ENCODE measurements around the gene ZBTB11.
"Not testable (repeated sequence)": the region's sequence is repeated elsewhere in the genome, so short reads cannot be mapped to it uniquely, and the experiment has no call there.

ZBTB11 gene

DNA sequence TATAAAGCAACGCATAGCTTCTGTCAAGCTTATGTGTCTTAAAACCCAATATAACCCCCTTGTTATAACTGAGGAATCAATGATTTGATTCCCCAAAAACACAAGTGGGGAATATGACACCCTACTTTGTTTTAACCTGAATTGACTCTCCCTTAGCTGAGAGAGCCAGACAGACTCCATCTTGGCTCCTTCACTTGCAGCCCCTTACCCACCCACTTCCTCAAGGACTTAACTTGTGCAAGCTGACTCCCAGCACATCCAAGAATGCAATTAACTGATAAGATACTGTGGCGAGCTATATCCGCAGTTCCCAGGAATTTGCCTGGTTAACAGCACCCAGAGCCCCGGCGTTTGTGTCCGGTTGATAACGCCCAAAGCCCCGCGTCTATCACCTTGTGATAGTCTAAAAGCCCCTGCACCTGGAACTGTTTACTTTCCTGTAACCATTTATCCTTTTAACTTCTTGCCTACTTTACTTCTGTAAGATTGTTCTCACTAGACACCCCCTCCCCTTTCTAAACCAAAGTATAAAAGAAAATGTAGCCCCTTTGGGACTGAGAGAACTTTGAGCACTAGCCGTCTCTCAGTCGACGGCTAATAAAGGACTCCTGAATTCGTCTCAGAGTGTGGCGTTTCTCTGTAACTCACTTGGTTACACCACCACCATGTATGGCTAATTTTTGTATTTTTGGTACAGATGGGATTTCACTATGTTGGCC is 35.4 kb downstream of the ZBTB11 start:
- not testable (repeated sequence) for DNase-seq

DNA sequence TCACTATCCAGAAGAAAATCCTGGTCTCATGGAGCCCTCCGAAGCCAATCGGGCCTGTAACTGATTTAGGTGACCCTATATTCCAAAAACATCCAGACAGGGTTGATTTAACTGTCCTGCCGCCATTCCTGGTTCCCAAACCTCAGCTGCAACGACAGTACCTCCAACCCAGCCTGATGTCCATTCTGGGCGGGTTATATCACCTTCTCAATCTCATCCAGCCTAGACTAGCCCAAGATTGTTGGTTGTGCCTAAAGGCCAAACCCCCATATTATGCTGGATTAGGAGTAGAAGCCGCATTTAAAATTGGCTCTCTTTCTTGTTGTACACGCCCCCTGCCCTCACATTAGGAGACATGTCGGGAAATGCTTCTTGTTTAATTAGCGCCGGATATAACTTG is 36.7 kb downstream of the ZBTB11 start:
- DNase-seq: no peak

DNA sequence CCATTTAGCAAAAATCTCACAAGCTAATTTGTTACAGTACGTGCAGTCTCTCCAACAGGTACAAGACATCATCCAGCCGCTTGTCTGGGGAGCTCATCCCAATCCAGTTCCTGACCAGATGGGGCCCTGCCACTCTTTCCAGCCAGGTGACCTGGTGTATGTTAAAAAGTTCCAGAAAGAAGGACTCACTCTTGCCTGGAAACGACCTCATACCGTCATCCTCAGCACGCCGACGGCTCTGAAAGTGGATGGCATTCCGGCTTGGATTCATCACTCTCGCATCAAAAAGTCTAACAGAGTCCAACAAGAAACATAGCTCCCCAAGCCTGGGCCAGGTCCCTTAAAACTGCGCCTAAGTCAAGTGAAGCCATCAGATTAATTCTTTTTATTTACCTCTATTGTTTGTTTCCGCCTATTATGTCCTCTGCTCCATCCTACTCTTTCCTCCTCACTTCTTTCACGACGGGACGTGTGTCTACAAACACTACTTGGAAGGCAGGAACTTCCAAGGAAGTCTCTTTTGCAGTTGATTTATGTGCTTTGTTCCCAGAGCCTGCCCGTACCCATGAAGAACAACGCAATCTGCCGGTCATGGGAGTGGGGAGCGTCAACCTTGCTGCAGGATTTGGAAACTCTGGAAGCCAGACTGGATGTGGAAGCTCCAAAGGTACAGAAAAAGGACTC is 37.5 kb downstream of the ZBTB11 start:
- DNase-seq: no peak

GRCh38 chr3:101638261-101638745 is 38.6 kb downstream of the ZBTB11 start:
- DNase-seq: no peak

DNA sequence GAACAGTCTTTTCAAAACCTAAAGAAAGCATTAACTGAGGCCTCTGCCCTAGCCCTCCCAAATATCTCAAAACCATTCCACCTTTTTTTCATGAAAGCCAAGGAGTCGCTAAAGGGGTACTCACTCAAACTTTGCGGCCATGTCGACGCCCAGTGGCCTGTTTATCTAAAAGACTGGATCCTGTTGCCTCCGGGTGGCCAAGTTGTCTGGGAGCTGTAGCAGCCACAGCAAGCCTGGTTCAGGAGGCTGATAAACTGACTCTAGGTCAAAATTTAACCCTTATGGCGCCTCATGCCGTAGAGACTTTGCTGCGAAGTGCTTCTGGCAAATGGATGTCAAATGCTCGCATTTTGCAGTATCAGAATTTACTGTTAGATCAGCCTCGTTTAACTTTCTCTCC is 39.5 kb downstream of the ZBTB11 start:
- DNase-seq: no peak

DNA sequence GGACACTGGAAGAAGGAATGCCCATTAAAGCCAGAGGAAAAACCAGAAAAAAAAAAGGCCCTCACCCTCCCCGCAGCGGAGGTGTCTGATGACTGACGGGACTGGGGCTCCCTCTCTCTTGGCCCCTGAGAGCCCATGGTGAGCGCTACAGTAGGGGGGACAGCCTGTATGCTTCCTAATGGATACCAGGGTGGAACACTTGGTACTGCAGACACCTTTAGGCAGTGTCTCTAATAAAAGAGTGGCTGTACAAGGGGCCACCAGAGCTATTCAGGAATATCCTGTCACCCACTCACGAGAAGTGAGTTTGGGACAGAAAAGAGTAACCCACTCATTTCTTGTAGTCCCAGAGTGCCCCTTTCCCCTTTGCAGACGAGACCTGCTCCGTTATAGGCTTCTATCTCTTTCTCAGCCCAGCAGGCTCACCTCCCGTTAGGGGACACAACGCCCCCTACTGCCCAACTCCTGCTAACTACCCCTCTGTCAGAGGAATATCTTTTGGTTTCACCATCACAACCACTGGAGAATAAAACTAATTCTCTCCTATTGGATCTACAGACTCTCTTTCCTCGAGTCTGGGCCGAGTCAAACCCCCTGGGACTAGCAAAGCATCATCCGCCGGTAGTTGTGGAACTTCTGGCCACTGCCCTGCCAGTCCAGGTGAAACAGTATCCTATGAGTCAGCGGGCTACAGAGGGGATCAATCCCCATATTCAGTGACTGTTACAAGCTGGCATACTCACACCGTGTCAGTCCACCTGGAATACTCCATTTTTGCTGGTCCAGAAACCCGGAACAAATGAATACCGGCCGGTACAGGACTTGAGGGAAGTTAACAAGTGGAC is 40.8 kb downstream of the ZBTB11 start:
- no peak for DNase-seq

GRCh38 chr3:101635345-101635744 is 41.6 kb downstream of the ZBTB11 start:
- no peak for DNase-seq

- DNase-seq: no peak
Observed at GRCh38 chr3:101634591-101635196, 42.2 kb downstream of the ZBTB11 start.

GRCh38 chr3:101633186-101633585 is 43.7 kb downstream of the ZBTB11 start:
- DNase-seq: no peak

DNA sequence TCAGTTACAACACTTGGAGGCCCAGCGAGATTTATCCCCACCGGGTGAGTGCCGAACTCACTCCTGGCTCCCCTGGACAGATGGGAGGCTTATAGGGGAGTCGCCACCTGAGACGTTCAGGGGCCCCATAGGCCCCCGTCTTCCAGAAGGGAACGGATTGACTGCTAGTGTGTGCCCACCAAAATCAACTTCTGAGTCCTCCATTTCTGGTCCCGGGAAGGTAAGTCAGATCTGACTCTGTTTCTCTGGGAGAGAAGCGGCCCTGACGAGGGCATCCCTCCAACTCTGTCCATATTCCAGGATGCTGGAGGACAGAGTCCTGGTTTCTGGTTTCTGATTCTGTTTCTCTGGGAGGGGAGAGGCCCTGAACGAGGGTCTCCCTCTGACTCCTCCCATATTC is 44.3 kb downstream of the ZBTB11 start:
- DNase-seq: no peak

GRCh38 chr3:101631959-101632358 is 45.0 kb downstream of the ZBTB11 start:
- not testable (repeated sequence) for DNase-seq

DNA sequence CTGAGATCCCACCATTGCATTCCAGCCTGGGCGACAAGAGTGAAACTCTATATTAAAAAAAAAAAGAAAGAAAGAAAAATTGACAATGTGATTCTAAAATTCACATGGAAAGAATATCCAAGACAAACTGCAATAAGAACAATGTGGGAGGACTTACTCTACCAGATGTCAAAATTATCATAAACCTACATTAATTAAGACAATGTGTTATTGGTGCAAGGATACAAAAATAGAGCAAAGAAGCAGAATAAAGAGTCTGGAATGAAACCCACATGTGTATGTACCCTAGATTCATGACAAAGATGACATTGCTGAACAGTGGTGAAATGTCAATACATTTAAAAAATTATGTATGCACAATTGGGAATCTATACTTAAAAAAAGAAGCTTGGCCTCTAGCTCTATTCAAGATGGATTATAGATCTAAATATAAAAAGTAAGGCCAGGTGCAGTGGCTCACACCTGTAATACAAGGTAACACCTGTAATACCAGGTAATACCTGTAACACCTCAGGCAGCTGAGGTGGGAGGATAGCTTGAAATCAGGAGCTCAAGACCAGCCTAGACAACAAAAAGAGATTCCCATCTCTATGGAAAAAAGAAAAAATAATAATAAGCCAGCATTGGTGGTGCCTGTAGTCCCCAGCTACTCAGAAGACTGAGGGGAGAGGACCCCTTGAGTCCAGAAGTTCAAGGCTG is 45.7 kb downstream of the ZBTB11 start:
- no peak for DNase-seq

DNA sequence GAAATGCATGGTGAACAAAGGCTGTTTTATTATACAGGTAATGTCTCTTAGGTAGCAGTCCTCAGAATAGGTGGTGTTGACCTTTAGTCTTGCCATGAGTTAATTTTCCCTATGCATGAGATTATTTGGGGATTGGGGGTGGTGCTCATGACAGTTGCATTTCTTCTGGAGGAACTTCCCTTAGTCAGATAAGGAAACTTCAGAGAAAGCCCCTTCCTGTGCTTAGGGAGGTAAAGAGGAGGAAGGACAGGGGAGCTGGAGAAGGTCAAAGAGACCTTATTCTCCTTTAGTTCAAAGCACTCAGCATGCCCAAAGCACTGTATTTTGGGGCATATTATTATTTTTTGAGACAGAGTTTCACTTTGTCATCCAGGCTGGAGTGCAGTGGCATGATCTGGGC is 47.7 kb downstream of the ZBTB11 start:
- no peak for DNase-seq

- DNase-seq: no peak
Observed at GRCh38 chr3:101625879-101626278, 51.1 kb downstream of the ZBTB11 start.

DNA sequence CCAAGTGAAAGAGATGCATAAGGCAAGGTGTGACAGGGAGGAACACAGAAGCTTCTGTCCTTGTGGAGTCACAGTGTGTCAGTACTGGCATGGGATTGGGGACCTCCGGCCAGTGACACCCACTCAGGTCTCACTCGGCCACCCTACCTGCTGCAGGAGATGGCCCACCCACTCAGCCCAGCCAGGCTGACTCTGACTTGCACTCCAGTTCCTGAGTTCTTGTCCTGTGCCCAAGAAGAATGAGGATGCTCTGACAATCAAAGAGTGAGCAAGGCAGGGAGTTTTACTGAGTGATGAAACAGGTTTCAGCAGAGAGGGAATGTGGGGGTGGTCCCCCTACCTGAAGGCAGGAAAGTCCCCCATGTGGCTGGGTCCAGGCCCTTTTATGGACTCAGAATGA is 52.1 kb downstream of the ZBTB11 start:
- DNase-seq: no peak

GRCh38 chr3:101623656-101624055 is 53.3 kb downstream of the ZBTB11 start:
- DNase-seq: no peak

DNA sequence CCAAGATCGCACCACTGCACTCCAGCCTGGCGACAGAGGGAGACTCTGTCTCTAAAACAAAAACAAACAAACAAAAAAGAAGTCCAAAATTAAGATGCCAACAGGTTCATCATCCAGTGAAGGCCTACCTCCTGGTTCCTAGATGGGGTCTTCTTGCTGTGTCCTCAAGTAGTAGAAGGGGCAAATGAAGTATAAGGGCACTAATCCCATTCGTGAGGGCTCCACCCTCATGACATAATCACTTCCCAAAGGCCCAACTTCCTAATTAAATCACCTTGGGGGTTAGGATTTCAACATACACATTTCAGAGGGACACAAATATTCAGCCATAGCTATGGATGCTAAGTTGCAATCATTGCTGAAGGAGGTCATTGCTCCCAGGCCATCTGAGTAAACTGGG is 57.2 kb downstream of the ZBTB11 start:
- DNase-seq: no peak

- DNase-seq: no peak
Observed at GRCh38 chr3:101618726-101619125, 58.2 kb downstream of the ZBTB11 start.

DNA sequence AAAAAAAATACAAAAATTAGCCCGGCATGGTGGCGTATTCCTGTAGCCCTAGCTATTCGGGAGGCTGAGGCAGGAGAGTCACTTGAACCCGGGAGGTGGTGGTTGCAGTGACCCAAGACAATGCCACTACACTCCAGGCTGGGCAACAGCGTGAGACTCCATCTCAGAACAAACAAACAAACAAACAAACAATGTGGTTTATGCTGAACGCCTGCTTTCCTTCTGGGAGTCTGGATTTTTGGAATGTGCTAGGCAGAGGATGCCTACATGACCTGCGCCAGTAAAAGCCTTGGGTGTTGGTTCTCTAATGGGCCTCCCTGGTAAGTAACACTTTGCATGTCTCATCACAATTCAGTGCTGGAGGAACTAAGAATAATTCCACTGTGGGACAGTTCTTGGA is 59.5 kb downstream of the ZBTB11 start:
- DNase-seq: no peak

- no peak for DNase-seq
Observed at GRCh38 chr3:101615525-101615924, 61.4 kb downstream of the ZBTB11 start.

GRCh38 chr3:101613014-101613413 is 63.9 kb downstream of the ZBTB11 start:
- DNase-seq: not testable (repeated sequence)

GRCh38 chr3:101611023-101611422 is 65.9 kb downstream of the ZBTB11 start:
- DNase-seq: no peak

- not testable (repeated sequence) for DNase-seq
Observed at GRCh38 chr3:101605398-101605797, 71.5 kb downstream of the ZBTB11 start.

Measured in DMS79 (cell line).